Left renal cortex interstitium (tissue), 4 donors: Measurements from ENCODE around the gene ABCC3. TPM values are rescaled to one million over a fixed set of nuclear protein-coding genes. Genes with fewer than 3 reads are reported as not detected.
A peak's percentile ranks its signal among the peaks of the same experiment; 100 is the strongest.

Experiments used
- DNase-seq, 4 donors: peaks; one replicate each; pipeline ENCODE4 v3.0.0-alpha.2; 2013; ENCODE audit warnings: low read depth in 4 of 4, low spot score in 2 of 4, missing footprints in 1 of 4
- polyA plus RNA-seq, 4 donors: library from polyadenylated mRNA; unstranded; fragments of 120-200 nt; gene quantifications; one replicate each; pipeline ENCODE4 v1.2.1, GENCODE V29; 2013; ENCODE audit not compliant: insufficient read length in 4 of 4

ABCC3 gene
- polyA plus RNA-seq, 4 donors = 5.3 to 14.4 (median 9.4) TPM

GRCh38 chr17:50681263-50682200 is 46.9 kb downstream of the ABCC3 start:
- DNase-seq = peak in 2 of 4 donors; percentile 43 to 56

- DNase-seq = no peak
Measured at GRCh38 chr17:50682441-50682840, 47.8 kb downstream of the ABCC3 start.

GRCh38 chr17:50682938-50683337 is 48.3 kb downstream of the ABCC3 start:
- DNase-seq = no peak

- no peak for DNase-seq
Measured at GRCh38 chr17:50683434-50684287, 49.0 kb downstream of the ABCC3 start.

- no peak for DNase-seq
Measured at GRCh38 chr17:50684288-50684611, 49.6 kb downstream of the ABCC3 start.

GRCh38 chr17:50684612-50685333 is 50.1 kb downstream of the ABCC3 start:
- DNase-seq = no peak

GRCh38 chr17:50685334-50685665 is 50.6 kb downstream of the ABCC3 start:
- no peak for DNase-seq

- DNase-seq = no peak
Measured at GRCh38 chr17:50685691-50686493, 51.2 kb downstream of the ABCC3 start.

- DNase-seq = no peak
Measured at GRCh38 chr17:50686494-50687199, 52.0 kb downstream of the ABCC3 start.

- DNase-seq = no peak
Measured at GRCh38 chr17:50687200-50688066, 52.8 kb downstream of the ABCC3 start.

GRCh38 chr17:50688245-50688644 is 53.6 kb downstream of the ABCC3 start:
- no peak for DNase-seq

GRCh38 chr17:50689251-50689650 is 54.6 kb downstream of the ABCC3 start:
- no peak for DNase-seq

GRCh38 chr17:50689956-50690886 is 55.5 kb downstream of the ABCC3 start:
- DNase-seq = no peak

- DNase-seq = no peak
Measured at GRCh38 chr17:50690887-50691549, 56.3 kb downstream of the ABCC3 start.

GRCh38 chr17:50691550-50692447 is 57.1 kb downstream of the ABCC3 start:
- no peak for DNase-seq

GRCh38 chr17:50692448-50693035 is 57.9 kb downstream of the ABCC3 start:
- DNase-seq = no peak
